Measurements from ENCODE around the gene PFKL.

The PFKL gene

GRCh38 chr21:44314561-44314960, 14.7 kb downstream of the PFKL start:
- DNase-seq: no peak

GRCh38 chr21:44315691-44316203, 15.9 kb downstream of the PFKL start:
- DNase-seq: no peak

DNA sequence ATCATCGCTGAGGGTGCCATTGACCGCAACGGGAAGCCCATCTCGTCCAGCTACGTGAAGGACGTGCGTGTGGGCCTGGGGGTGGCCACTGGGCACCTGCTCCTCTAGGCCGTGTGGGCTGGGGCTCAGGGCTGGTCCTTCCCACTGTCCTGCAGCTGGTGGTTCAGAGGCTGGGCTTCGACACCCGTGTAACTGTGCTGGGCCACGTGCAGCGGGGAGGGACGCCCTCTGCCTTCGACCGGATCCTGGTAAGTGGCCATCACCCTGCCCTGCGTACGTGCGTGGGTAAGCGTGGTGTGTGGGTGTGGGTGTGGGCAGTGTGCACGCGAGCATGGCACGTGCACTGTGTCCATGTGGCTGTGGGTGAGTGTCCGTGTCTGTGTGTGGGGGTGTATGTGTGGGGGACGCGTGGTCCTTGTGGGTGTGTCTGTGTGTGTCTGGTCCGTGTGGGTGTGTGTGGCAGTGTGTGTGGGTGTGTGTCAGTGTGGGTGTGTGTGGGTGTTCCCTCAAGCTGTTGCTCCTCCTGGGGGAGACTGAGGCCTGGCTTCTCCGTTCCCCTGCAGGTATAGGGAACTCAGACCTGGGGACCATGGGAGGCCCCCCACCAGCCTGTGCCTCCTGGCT, 16.5 kb downstream of the PFKL start:
- DNase-seq: no peak

GRCh38 chr21:44317241-44317782, 17.5 kb downstream of the PFKL start:
- DNase-seq: no peak

DNA sequence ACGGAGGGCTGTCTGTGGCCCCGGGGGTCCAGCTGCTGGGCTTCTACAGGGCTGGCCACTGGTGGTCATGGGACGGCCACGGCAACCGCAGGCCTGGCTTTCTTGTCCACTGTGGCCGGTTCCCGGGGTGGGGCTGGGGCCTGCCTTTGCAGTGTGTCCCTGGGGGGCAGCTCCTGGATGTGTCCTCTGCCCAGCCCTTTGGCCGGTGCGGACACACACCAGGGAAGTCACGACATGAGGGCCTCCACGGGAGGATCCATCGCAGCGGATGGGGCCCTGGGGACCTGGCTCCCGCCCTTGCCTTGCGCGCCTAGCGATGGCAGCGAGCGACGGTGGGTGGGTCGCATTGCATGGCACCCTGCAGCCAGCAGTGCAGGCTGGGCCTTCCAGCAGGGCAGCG, 18.0 kb downstream of the PFKL start:
- DNase-seq: no peak

DNA sequence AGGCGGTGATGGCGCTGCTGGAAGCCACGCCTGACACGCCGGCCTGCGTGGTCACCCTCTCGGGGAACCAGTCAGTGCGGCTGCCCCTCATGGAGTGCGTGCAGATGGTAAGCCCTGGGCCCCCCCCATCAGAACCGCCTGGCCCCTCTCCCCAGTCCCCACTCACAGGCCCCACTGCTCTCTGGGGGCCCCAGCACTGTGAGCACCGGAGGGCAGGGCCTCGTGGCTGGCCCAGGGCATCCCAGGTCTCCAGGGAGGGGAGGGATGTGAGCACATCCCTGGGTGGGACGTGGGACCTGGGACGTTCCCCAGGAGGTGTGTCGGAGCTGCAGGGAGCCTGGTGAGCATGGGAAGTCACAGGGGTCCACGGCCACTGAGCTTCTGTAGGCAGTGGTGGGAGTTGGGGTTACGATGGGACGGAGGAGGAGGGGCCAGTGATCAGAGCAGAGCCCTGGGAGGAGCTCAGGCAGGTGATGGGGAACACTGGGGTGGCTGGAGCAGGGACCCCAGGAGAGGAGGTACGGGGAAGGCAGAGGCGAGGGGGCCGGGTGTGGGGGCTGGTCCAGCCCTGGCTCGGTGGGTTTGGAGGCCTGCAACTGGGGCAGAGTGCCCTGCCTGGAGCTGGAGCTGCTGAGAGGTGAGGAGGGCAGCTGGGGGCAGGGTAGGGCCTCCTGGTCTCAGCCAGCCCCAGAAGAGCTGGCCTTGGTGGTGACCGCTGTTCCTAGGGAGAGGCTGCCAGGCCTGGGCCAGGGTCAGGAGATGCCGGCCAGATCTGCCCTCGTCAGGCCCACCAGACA, 18.8 kb downstream of the PFKL start:
- no peak for DNase-seq

DNA sequence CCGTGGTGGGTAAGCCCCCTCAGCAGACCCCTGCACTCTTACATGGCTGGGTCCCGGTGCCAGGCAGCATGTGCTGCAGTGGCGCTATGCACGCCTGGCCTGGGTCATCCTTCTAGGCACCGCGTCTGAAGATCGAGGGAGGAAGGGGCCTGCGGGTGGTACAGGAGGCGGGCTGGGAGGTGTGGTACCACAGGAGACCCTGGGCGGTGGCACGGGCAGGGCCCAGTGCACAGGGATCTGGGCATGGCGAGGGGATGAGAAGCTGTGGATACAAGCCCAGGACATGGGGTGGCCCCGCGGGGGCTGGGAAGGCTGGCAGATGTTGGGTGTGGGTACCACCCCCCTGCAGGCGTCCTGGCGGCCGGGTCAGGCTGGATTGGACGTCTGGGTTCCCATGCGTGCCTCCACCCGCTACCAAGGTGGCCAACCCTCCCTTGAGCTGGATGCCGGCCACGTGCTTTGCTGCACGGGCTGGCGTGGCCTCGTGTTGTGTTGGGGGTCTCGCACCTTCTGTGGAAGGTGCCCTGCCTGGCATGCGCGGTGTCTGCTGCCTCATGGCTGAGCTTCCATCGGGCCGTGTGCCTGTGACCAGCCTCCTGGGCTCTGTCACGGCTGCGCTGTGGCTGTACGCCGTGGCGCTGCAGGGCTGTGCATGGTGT, 19.7 kb downstream of the PFKL start:
- DNase-seq: no peak

DNA sequence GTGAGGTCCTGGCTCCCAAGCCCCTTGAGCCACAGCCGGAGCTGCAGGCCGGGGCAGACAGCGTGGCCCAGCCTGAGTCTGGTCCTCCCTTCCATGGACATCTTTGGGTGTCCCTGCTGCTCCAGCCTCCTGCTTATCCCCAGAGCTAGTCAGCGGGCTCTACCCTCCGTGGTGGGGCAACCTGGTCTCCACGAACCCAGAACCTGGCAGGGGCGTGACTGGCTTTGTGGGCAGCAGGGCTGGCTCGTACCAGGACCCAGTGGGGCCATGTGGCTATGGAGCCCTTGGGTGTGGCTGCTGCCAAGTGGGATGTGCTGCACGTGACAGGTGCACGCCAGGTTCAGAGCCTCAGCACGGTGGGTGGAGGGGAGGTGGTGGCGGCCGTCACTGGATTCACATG, 21.0 kb downstream of the PFKL start:
- DNase-seq: no peak

GRCh38 chr21:44321846-44322450, 22.1 kb downstream of the PFKL start:
- no peak for DNase-seq

DNA sequence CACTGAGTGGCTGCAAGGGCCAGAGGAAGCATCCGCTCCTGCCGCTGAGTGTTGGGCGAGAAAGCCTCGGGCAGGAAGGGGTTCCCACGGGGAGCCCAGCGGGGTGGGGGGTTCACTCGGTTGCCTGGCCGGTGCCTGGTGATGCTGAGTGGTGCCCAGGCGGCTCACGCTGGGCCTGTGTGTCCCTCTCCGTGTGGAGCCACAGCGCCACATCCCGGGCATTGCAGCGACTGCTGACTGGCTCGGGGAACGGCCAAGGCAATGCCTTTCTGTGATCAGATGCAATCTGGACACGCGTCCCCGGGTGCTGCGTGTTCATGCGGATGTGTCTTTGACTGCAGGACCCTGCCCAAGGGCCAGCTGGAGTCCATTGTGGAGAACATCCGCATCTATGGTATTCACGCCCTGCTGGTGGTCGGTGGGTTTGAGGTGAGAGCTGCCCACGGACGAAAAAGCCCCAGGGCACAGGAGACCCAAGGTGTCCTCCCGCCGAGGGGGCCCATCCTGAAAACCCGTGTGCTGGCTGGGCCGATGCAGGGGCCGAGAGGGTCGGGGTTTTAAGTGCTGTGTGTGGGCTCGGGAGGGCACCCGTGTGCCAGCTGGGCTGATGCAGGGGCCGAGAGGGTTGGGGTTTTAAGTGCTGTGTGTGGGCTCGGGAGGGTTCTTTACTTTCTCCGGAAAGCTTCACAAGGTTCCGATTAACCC, 22.9 kb downstream of the PFKL start:
- DNase-seq: no peak

DNA sequence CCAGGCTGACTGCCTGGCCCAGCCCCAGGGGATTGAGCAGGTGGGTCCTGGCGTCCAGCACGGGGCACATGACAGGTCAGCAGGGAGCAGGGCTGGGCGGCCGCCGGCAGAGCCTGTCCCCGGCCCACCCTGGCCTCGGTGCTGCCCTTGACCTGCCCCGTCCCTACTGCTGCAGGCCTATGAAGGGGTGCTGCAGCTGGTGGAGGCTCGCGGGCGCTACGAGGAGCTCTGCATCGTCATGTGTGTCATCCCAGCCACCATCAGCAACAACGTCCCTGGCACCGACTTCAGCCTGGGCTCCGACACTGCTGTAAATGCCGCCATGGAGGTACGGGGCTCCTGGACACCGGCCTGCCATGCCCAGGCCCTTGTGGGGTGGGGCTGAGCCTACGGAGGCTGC, 23.7 kb downstream of the PFKL start:
- no peak for DNase-seq

DNA sequence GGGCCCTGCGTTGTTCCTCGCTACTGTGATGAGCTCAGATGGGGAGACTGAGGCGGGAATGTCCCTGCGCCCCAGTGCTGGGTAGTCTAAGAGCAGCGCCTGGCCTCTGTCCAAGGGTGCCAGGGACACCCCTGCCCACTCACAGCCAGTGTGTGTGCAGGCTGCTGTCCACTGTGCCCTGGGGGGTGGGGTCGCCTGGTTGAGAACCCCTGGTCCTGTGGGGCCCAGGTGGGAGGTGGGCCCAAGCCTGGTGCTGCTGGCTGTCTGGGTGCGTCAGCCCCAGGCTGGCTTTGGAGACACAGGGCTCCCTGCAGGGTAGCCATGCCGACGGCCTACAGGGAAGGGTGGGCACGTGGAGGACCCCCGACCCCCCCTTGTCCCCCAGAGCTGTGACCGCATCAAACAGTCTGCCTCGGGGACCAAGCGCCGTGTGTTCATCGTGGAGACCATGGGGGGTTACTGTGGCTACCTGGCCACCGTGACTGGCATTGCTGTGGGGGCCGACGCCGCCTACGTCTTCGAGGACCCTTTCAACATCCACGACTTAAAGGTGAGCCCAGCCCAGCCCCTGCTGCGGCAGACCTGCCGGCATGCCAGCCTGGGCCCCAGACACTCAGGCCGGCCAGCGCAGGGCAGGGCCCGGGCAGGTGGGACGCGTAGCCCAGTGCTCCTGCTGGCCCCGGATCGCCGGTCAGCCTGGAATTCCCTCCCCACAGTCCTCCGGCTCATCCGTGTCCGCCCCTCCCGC, 24.4 kb downstream of the PFKL start:
- DNase-seq: no peak

DNA sequence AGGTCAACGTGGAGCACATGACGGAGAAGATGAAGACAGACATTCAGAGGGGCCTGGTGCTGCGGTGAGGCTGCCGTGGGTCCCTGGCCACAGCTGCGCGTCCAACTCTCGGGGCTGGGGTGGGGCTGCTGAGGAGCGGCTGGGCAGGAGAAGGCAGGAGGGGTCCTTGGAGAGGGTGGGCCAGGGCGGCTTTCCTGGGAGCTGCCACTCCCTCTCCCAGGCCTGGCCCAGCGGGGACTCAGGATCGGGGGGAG, 24.9 kb downstream of the PFKL start:
- DNase-seq: no peak

DNA sequence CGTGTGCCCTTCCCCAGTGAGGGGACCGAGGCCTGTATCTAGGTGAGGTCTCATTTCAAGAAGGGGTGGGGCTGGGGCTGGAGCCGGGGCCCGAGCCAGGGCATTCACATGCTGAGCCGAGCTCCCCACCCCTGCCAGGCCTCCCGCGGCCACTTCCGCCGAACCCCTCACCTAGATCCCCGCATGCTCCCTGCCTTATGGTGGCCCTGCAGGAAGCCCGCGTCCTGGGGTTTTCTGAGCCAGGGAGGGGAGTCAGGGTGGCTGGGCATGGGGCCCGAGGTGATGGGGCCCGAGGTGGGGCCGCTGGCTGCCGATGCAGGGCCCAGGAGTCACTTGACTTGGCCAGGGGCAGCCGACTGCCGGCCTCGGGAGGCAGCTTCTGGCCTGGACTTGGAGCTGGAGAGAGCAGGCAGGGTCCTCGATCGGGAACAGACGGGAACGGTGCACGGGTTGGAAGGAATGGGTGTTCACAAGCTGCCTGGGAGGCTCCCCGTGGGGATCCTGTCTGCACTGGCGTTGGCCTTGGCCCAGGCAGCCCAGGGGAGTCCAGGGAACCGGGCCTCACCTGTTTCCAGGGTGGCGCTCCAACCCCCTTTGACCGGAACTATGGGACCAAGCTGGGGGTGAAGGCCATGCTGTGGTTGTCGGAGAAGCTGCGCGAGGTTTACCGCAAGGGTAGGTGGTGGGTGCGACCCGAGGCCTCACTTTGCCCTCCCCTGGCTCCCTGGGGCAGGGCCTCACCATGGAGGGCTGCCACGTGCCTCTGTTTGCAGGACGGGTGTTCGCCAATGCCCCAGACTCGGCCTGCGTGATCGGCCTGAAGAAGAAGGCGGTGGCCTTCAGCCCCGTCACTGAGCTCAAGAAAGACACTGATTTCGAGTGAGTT, 25.8 kb downstream of the PFKL start:
- no peak for DNase-seq

DNA sequence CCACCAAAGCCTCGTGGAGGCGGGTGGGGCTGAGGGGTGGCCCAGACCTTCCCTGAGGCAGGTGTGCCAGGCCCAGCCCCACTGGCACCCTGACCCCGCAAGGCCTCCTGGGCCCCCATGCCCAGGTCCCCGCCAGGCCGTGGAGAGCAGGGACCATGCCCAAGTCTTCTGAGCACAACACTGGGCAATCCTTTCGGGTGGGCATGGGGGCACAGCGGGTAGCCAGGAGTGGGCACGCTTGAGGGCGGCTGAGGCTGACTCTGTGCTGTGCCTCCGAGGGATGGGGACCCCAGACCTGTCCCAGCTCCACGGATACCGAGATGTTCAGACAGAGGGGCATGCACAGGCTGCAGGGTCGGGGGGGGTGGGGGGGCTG, 26.4 kb downstream of the PFKL start:
- DNase-seq: no peak

GRCh38 chr21:44326716-44327602, 27.1 kb downstream of the PFKL start:
- no peak for DNase-seq

GRCh38 chr21:44327603-44327974, 27.7 kb downstream of the PFKL start:
- no peak for DNase-seq

- DNase-seq: no peak
Measured at GRCh38 chr21:44328242-44328895, 28.5 kb downstream of the PFKL start.

- DNase-seq: no peak
Measured at GRCh38 chr21:44329086-44329889, 29.4 kb downstream of the PFKL start.

Data from hematopoietic multipotent progenitor cell treated with erythropoietin and hydrocortisone succinate and interleukin-3 and kit ligand, for 8 days (in vitro differentiated cells).